SK-N-DZ (cell line): Measurements from ENCODE around the gene LRBA.
A peak's percentile ranks its signal among the peaks of the same experiment; 100 is the strongest.

Experiments used
- DNase-seq: peaks from one replicate; pipeline ENCODE4 v3.0.0-alpha.2; 2015; ENCODE audit warnings: low spot score

LRBA gene

DNA sequence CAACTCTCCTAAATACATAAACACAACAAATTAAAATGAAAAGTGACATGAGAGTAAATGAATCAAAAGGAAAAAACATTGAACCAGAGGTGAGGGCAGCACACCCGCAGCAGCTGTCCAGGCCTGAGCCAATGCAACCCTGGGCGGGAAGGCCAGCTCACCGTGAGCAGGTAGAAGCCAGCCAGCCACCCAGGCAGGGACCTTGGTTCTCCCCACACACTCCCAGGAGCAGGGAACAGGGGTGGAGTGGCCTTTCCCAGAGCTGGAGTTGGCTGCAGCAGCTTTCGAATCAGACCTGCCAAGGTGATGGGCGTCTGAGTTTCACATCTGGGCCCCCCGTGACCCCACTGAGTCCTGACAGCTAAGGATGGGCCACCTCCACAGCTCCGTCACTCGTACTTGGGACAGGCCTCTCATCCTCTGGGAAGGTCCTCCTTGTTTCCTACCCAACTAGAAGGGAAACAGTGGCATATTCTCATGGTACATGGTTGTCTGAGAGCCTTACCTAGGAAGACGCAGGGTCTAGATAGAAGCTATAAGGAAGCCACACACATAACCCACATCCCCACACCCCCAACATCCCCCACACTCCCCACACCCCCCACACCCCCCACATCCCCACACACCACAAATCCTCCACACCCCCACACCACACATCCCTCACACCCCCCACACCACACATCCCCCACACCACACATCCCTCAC, 764.6 kb downstream of the LRBA start:
- DNase-seq = no peak

DNA sequence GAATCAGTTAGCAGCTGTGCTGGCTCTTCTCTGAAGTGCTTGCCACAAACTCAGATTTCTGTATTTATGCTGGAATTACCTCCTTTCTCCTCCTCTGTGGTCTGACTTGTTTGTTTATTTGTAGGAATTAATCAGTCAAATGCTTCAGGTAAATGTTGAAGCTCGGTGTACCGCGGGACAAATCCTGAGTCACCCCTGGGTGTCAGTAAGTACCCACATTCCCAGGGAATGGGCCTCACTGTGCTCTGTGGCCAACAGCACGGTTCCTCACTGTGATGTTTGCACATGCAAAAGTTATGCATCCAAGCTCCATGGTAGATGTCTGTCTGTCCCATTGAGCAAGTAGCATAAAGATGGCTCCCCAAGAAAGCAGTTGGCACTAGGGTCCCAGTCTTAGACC, 766.9 kb downstream of the LRBA start:
- no peak for DNase-seq

DNA sequence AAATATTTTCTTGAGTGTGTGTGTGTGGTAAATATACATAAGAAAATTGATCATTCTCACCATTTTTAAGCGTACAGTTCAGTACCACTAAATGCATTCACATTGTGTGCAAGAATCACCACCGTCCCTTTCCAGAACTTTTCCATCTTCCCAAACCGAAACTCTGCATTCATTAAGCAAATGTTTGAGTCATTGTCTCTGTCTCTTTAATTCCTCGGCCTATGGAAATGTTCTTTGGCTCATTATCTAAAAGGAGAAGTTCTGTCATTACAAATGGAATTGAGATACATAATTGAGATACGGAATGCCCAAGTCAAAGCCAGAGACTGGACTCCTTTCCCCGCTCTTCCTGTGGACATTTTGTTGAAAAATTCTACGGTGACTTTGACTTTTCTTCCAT, 767.9 kb downstream of the LRBA start:
- no peak for DNase-seq

DNA sequence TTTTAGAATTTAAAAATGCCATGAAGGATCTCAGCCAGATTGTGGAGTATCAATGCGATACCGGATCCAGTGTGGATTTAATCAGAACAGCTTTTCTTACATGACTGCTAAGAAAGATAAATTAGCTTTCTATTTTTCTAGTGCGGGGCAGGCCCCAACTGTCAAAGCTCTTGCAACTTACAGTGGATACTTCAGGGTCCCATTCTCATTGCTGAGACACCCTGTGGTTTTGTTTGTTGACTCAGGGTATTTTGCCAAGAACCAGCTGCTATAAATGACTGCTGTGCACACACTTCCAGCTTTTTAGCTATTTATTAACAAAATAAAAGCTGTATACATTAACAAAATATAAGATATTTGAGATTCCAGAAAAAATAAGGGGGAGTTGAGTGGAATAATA, 770.5 kb downstream of the LRBA start:
- DNase-seq = no peak

DNA sequence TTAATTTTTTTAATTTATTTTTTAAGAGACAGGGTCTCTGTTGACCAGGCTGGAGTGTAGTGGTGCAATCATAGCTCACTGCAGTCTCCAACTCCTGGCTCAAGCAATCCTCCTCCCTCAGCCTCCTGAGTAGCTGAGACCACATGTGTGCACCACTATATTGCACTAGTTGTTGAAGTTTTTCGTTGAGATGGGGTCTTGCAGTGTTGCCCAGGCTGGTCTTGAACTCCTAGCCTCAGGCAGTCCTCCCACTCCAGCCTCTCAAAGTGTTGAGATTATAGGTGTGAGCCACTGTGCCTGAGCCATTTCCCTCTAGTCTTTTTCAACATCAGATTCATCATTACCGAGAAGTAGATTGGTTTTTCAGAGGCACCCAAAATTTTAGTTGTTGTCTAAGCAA, 771.2 kb downstream of the LRBA start:
- DNase-seq = no peak

DNA sequence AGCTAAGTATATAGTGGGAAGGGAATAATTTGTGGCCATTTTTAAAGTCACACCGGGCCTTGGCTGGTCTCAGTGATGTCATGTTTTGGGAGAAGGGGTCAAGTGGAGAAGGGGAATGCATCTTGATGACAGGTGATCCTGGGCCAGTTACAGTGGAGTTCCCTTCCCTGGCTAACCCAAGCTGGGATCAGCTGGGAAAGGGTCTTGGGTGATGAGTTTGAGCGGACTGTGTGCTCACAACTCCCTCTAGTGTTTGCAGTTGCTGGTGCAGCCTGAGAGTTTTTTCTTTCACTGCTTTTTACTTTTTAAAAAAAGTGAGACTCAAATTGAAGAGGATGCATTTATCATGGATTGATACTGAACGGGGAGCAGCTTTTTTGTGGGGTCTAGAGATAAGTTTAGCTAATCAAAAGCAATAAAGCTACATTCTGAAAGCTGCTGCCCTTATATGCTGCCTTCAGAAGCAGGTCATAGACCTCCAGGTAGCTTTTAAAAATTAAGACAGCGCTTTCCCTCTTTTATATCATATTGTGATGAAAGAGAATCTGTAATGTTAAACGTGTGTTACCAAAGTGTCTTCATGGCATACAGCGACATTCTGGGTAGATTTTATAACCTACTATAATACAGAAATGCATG, 772.1 kb downstream of the LRBA start:
- peak; percentile 38 for DNase-seq

DNA sequence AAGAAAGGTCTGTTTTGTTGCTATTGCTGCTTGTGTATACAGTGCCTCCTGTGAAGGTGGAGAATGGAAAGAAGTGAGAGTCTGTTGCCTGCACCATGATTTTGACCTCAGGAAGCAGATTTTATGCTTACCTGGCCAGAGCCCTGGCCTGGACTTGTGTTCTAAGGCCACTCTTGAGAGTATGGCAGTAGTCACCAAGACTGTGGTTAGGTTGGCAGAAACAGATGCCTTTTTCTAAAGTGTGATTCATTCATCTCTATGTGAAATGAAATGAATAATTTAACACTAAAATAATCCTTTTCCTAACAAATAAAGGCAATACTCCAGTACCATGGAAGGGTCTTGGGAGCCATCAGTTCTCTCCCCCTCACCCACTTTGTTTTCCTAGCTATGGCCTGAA, 775.1 kb downstream of the LRBA start:
- no peak for DNase-seq

- no peak for DNase-seq
Observed at GRCh38 chr4:150238591-150238990, 776.5 kb downstream of the LRBA start.

DNA sequence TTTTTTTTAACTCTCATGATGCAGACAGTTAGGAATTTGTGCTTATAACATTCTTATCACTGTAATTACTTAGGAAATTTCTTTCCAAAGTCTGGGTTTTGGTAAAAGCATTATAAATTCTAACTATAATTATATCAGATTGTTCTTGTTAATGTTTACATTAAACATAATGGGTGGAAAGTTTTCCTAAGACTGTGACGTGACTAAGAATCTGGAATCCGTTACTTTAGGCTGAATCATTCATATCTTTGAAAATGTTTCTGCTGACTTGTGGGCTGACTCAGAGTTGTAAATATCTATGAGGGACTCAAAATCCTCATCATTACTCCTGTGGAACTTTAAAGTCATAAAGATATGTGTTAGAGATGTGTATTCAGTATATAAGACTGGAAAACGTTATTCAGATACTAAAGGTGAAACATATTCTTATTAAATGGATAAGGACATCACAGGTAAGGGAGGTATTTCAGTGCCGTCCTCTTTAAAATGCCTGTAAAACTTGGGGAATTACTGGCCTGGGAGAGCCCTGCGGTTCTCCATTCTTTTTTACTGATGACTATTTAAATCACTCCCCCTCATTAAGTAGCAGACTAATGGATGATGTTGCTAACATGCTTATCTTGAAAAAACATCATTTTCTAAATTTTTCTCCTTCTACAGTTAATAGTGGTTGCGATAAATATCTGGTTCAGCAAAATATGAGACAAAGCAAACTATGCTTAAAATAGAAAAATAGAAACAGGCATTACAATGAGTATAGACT, 777.8 kb downstream of the LRBA start:
- no peak for DNase-seq

DNA sequence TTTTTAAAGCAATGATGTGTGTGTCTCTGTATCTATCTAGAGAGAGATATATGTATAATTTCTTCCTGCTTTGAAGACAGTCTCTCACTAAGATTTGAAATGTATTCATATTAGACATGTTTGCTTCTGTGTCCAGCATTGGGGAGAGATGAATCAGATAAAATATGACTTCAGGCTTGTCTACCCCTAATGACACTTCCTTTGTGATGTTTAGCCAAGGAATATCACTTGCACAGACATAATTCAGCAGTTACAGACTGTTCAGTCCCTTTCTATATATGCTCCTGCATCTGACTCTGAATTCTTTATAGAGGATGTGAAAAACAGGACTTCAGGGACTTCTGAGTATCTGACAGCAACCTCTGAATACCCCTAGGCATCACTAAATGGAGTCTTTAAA, 778.5 kb downstream of the LRBA start:
- DNase-seq = no peak

DNA sequence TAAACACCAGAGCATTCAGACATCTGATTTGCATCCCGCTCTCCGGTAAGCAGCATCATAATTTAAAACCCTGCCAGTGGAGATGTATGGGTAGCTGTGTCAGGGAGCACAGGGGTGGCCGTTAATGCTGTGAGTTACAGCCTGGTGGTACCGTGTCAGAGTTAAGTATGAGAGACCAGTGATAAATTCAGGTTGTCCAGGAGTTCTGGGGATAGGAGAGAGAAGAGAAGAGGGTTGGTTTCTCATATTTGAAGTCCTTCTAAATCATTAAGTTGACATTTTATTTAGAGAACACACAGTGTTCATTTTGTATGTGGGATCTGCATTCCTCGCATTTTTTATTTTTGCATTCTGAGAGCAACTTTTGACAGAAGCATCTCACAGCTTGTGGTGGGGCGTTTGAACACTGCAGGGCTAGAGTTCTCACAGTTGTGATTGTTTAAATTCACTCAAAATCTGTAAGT, 779.2 kb downstream of the LRBA start:
- no peak for DNase-seq

DNA sequence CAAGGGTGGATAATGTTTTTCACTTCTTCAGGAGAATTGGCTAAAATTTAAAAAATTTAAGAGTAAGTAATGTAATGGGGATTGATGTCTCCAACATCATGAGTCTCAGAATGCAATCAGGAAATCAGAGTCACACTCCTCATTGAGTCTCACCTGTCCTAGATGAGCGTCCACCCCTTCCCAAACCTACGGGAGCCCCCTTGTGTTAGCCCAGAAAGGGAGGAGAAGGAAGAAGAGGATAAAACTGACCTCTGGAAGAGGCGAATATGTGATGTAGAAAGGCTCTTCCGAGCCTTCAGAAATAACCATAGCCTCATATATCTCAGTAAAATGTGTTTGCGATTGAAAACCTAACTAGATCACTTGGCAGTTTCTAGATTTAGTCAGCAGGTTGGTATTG, 779.8 kb downstream of the LRBA start:
- DNase-seq = no peak

GRCh38 chr4:150234246-150234645, 780.8 kb downstream of the LRBA start:
- no peak for DNase-seq

DNA sequence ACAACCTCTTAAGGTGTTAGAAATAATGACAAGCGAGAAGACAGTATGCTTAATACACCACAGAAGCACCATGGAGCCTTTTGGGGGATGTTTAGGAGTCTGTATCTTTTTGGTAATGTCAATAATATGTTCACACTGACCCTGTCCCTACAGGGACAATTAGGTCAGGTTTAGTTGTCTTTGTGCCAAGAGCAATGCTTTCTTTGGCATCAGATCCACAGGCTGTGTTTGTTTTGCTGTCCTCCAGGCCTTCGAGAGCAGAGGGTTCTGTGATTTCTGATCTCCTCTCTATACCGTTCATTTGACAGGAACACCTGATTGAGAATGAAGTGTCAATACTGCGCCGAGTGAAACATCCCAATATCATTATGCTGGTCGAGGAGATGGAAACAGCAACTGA, 783.1 kb downstream of the LRBA start:
- DNase-seq = no peak

- no peak for DNase-seq
Observed at GRCh38 chr4:150231107-150231770, 783.8 kb downstream of the LRBA start.

DNA sequence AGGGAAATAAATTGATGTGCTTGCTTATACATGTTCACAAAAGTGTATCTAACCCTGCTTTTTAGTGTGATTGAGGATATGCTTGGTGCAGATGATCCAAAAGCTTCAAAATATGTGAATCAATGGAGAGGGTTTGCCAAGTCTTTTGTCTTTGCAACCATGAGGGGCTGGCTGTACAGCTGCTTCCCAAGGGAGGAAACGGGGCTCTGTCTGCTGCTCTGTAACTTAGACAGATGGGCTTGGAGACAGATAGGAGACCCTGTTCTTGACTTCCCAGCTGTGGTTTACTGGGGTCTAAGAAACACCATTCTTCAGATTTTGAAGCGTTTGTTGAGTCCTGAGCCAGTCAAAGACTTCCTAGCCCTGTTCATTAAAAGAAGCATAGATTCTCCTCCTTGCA, 784.5 kb downstream of the LRBA start:
- no peak for DNase-seq

DNA sequence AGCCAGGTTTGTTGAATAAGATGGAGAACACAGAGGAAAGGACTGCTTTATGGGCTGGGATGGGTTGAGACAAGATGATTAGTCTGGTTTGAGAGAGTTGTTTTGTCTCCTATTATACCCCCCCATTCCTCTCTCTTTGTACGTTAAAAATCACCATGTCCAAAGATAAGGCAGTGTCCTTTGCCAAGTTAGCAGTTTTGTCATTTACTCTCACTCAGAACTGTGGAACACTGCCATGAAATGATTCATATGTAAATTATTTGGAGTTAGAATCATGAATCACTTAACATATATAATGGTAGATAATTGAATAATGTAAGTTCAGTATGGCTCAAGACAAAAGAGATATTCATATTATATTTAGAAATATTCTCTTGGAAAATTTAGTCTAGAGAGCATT, 785.6 kb downstream of the LRBA start:
- DNase-seq = no peak

DNA sequence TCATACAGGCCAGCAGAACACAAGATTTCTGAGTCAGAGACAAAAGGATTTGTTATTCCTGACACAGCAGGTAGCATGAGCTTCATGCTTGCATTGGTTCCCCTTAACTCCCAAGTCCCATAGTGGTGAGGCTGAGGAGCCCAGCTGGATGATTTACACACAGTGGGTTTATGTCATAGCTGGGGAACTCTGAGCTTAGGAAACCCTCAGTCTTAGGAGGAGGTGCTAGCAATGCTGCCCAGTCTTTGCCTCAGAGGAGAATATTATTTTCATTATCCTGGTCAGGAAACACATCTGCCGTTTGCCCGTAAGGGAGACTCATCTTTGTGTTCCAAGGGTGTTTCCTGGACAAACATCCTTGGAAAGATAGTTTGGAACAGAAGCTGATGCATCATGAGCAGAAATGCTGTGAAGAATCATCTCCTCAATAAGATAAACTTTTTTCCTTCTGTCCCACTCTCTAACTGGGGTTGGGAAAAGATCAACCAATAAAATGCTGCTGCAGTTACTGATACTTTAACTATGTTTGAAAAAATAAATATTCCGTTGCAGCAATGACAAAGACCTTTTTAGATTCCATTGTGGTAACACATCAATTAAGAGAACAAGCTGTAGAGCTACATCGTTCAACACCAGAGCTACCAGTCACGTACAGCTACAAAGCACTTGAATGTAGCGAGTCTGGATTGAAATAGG, 790.0 kb downstream of the LRBA start:
- no peak for DNase-seq

GRCh38 chr4:150219841-150220240, 795.2 kb downstream of the LRBA start:
- DNase-seq = no peak

DNA sequence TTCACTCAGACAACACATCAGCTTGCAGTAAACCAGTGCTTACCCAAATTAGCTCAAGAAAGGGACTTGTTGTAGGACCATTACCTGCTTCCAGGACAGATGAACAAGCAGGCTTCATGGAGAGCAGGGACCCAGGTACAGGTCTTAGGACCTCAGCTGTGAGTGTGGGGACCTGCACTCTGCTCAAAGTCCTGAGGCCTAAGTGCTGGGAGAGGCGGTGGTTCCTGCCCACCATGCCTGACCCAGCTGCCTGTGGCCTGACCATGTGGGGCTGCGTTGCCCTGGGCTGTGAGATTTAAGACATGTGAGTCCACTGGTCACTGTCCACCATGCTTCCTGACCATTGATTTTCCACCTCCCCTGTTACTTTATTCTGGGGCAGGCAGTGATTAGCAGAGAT, 796.6 kb downstream of the LRBA start:
- no peak for DNase-seq

DNA sequence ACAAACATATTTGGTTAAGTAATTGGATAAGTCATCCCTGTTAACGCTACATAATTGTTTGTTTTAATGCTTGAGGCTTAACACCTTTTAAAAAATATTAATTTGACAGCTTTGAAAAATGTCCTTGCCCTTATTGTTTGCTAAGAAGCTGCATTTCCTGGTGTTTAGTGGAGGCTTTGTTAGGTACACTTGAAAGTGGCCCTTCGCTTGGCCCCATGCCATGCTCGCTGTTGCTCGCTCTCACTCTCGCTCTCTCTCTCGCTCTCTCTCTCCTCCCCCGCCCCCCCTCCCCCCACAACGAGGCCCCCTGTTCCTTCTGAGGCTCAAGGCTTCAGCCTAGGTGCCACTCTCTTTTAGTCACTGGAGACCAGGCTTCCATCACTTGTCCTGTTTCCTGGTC, 797.3 kb downstream of the LRBA start:
- DNase-seq = no peak

- DNase-seq = peak; percentile 9
Observed at GRCh38 chr4:150217192-150217591, 797.9 kb downstream of the LRBA start.
